EL (cell line): ENCODE results near the gene GPN1.
"Not testable (repeated sequence)": the region's sequence is repeated elsewhere in the genome, so short reads cannot be mapped to it uniquely, and the experiment has no call there.

Experiments
- DNase-seq: peaks from one replicate; pipeline ENCODE4 v3.0.0-alpha.2; 2016

The GPN1 gene

DNA sequence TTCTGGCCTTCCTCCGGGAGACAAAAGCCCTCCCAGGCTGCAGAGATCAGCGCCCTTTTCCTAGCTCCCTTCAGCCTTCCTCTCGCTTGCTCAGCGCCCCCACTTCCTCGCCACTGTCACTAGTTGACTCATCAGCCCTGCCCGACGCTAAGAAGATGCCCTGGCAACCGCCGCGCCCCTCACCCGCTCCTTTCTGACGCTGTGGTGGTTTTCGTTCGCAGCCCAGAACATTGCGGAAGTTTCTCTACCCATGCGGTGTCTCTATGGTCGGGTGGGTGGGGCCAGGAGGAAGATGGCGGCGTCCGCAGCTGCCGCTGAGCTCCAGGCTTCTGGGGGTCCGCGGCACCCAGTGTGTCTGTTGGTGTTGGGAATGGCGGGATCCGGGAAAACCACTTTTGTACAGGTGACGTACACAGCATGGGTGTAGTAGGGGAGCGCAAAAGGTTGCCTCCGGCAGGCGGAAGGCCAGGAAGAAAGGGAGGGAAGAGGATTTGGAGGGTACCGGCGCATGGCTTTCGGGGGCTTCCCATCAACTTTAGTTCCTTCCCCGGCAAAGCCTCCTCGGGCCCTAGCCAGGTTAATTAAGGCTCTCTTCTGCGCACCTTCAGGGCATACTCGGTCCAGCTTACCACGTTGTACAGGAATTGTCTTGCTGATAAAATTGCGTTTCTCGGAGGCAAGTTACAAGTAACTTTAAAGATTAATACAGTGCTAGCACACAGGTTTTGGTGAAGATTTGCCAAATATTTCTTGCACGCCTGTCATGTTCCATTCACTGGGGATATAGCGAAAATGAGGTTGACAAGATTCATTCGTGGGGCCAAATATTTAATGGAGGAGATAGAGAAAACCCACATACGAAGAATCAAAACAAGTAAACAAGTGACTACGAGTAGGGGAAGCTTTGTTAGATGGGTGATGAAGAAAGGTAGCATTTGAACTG lies at the start of gene GPN1, which contains the start of gene CCDC121:
Gene GPN1 (plus strand): TSS at position 284 of the 943 bp plus-strand sequence. CDS start 9 bp downstream, at position 293.
Gene CCDC121 (minus strand): TSS at position 246 of the 943 bp plus-strand sequence. CDS start 1,213 bp downstream, outside the sequence.
- peak; percentile 96 for DNase-seq

DNA sequence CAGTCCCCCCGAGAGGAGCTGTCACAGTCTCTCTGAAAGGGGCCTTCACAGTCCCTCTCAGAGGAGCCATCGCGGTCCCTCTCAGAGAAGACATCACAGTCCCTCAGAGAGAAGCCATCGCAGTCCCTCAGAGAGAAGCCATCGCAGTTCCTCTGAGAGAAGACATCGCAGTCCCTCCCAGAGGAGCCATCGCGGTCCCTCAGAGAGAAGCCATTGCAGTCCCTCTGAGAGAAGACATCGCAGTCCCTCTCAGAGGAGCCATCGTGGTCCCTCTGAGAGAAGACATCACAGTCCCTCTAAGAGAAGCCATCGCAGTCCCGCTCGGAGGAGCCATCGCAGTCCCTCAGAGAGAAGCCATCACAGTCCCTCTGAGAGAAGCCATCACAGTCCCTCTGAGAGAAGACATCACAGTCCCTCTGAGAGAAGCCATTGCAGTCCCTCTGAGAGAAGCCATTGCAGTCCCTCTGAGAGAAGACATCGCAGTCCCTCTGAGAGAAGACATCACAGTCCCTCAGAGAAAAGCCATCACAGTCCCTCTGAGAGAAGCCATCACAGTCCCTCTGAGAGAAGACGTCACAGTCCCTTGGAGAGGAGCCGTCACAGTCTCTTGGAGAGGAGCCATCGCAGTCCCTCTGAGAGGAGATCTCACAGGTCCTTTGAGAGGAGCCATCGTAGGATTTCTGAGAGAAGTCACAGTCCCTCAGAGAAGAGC lies 47.3 kb upstream of the GPN1 start:
- no peak for DNase-seq

DNA sequence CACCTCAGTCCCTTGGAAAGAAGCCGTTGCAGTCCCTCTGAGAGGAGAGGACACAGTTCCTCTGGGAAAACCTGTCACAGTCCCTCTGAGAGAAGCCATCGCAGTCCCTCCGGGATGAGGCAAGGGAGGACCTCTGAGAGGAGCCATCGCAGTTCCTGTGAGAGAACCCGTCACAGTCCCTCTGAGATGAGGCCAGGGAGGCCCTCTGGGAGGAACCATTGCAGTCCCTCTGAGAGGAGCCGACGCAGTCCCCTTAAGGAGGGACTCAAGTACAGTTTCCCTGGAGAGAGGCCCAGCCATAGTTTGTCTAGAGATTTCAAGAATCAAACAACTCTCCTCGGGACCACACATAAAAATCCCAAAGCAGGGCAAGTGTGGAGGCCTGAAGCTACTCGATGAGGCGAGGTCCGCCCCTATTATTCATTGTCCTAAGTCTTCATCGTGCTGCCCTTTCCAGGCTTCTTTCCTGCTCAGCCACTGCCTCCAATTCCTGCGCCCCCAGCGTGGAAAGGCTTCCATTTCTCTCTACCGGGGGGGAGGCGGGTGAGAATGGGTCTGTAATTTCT lies 46.6 kb upstream of the GPN1 start:
- DNase-seq: no peak

DNA sequence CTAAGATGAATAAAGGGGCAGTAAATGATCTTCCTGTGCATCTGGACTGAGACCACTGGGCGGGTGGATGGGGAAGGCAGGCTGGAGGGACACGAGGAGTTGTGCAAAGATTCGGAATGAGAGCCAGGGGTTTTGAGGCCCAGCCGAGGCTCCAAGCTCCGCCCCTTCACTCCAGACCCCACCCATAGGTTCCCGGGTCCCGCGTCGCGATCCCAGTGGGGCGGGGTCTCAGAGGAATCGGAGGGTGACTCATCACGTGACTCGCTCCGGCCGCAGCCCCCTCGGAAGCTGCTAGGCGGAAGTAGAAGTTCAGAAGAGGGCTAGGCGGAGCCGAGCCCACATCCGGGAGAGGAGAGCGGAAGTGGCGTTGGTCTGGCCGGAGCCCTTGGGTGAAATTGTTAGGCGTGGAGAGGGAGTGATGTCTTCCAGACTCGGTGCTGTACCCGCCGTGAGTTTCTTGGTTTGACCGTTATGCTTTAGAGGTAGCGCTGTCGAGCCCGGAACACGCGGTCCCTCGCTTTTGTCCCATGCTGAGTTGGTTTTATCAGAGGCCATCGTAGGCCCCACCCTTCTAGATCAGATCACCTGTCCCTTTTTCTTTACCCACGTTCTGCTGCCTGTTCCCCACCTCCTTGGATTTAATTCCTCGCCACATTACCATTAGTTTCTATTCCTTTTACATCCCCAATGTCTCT lies 46.0 kb upstream of the GPN1 start, which contains the start of gene ZNF512:
Gene ZNF512 (plus strand): TSS at position 348 of the 695 bp plus-strand sequence. CDS start 71 bp downstream, at position 419.
- peak; percentile 96 for DNase-seq

DNA sequence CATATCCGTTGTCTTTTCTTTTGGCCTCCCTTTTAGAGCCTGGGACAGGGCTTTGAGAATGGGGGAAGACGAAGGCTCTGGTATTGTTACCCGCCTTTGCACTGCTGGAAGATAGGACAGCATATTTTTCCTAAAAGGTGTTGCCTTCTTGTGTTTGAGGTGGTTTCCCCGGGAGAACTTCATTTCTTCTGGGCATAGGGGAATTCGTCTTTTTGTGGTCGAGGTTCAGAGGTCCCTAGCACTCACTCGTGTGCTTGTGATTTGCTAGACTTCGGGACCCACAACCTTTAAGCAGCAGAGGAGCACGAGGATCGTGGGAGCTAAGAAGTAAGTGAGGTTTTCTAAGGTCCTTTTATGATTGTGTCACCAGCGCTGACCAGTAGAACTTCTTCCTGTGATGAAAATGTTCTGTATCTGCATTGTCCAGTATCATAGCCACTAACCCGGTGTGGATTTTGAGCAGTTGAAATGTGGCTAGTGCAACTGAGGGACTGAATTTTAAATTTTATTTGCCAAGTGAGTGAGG lies 45.4 kb upstream of the GPN1 start:
- DNase-seq: peak; percentile 19

DNA sequence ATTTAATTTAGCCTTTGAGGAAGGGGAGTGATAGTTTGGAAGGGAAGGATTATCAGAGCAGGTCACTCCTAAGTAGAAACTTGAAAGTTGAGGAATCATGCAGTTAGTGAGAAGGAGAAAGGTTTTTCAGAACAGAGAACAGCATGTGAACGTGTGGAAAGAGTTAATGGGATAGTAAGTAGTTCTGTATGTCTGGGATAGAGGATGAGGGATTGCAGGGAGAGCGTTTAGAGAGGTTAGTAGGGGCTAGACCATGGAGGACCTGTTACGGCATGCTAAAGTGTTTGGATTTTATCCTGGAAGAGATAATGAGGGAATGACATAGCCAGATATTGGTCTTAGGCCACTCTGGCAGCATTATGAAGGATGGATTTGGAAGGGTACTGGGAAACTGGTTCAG lies 44.3 kb upstream of the GPN1 start:
- DNase-seq: no peak

DNA sequence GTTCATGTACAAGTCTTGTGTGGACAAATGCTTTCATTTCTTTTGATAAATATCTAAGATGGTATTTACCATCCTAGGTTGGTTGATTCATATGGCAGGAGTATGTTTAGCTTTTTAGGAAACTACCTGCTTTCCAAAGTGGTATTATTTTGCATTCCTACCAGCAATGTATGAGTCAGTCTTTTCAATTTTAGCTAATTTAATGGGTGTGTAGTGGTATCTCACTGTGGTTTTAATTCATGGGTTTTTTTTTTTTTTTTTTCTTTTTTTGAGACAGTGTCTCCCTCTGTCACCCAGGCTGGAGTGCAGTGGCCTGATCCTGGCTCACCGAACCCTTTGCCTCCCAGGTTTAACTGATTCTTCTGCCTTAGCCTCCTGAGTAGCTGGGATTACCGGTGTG lies 41.8 kb upstream of the GPN1 start:
- no peak for DNase-seq

DNA sequence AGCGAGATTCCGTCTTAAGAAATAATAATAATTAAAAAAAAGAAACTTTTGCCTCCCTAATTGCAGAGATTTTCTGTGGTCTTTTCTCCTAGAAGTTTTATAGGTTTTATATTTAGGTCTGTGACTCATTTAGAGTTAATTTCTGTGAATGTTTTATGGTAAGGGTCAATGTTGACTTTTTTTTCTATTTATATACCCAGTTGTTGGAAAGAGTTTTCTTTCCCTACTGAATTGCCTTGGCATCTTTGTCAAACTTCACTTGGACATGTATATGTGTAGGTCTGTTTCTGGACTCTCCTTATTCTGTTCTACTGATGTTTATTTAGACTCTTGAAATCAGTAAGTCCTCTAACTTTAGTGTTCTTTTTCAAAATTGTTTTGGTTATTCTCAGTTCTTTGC lies 40.5 kb upstream of the GPN1 start:
- DNase-seq: no peak

DNA sequence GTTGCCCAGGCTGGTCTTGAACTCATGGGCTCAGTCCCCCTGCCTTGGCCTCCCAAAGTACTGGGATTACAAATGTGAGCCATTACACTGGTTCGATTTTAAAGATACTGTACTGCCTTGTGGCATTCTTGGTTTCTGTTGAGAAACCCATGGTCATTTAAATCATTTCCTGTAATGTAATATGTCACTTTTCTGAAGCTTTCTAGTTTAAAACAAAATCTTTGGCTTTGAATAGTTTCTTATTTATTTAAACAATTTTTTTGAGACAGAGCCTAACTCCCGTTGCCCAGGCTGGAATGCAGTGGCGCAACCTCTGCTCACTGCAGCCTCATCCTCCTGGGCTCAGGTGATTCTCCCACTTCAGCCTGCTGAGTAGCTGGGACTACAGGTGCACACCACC lies 37.1 kb upstream of the GPN1 start:
- no peak for DNase-seq

DNA sequence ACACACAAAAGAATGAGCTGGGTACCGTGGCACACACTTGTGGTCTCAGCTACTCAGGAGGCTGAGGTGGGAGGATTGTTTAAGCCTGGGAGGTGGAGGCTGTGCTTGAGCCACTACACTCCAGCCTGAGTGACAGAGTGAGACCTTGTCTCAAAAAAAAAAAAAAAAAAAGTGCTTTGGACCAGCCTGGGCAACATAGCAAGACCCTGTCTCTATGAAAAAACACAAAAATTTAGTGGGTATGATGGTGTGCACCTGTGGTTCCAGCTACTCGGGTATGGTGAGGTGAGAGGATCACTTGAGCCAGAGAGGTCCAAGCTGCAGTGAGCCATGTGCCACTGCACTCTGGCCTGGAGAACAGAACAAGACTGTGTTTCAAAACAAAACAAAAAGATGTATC lies 35.6 kb upstream of the GPN1 start:
- no peak for DNase-seq

DNA sequence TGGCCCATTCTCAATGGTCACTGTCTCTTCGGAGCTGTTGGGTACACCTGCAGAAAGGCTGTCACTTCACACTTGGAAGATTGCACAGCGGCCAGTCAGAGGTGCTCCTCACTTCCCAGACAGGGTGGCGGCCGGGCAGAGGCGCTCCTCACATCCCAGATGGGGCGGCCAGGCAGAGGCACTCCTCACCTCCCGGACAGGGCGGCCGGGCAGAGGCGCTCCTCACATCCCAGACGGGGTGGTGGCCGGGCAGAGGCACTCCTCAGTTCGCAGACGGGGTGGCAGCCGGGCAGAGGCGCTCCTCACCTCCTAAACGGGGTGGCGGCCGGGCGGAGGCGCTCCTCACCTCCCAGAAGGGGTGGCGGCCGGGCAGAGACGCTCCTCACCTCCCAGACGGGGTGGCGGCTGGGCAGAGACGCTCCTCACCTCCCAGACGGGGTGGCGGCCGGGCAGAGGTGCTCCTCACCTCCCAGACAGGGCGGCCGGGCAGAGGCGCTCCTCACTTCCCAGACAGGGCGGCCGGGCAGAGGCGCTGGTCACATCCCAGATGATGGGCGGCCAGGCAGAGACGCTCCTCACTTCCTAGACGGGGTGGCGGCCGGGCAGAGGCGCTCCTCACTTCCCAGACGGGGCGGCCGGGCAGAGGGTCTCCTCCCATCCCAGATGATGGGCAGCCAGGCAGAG lies 34.7 kb upstream of the GPN1 start:
- DNase-seq: not testable (repeated sequence)

DNA sequence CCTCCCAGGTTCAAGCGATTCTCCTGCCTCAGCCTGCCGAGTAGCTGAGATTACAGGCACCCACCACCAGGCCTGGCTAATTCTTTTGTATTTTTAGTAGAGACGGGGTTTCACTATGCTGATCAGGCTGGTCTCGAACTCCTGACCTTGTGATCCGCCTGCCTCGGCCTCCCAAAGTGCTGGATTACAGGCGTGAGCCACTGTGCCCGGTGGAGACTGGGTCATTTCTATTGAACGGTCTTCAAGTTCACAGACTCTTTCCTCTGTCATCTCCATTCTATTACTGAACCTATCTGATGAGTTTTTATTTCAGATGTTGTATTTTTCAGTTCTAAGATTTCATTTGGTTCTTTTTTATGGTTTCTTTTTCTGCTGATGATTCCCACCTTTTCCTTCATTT lies 33.4 kb upstream of the GPN1 start:
- DNase-seq: not testable (repeated sequence)

DNA sequence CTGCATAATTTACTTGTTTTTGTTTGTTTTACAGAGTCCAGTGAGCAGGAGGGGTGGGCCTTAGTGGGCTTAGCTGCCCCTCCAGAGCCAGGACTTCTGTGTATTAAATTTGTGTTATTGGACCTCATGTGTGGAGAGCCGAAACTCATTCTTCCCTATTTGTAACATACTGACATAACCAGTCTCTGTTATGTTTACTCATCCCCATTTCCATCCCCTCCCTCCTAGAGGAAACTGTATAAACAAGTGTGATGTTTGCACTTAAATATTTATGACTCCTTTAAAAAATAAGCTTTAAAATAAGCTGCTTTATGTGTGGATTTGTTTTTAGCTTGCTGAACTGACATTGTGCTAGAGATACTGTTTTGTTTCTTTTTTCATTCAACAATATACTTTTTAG lies 32.2 kb upstream of the GPN1 start:
- DNase-seq: no peak

DNA sequence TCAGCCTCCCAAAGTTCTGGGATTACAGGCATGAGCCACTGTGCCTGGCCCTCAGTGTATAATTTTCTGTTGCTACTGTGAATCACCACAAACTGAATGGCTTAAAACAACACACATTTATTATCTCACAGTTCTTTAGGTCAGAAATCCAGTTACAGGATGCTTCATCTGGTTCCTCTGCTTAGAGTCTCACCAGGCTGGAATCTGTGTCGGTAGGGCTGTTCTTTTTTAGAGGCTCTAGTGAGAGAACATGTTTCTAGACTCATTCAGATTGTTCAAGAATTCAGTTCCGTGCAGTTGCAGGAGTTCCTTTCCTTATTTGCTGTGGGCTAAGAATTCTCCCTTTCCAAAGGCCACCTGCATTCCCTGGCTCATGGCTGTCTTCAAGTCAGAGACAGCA lies 22.2 kb upstream of the GPN1 start:
- DNase-seq: peak; percentile 59

DNA sequence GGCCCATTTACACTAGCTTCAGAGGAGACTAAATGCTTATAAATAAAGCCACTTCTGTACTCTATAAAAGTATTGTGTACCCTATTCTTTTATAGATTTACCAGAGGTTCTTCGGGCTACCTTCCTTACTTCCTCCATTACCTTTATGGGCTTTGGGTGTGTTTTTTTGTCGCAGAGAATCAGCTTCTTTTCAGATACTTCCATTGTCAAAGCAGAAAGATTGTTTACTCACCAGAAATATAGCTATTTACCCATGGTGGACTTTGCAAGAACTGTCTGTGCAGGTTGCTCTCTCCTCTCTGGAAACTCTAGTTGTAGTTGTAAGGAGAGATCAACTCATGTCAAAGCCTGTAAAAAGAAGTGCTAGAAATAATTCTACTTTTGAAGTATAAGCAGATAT lies 14.9 kb upstream of the GPN1 start:
- no peak for DNase-seq

DNA sequence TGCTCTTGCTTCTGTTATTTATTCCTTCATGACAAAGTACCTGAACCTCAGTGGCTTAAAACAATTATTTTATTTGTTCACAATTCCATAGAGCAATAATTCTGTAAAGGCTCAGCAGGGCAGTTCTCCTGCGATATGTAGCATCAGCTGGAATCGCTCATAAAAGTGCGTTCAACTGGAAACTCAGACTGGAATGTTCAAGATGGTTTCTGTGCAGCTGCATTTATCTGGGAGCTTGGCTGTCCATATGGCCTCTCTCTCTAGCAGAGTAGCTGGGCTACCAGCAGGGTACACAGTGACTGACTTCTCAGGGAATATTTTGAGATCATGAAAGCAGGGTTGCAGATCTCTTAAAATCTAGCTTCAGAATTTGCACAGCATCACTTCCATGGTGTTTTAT lies 13.5 kb upstream of the GPN1 start:
- no peak for DNase-seq

DNA sequence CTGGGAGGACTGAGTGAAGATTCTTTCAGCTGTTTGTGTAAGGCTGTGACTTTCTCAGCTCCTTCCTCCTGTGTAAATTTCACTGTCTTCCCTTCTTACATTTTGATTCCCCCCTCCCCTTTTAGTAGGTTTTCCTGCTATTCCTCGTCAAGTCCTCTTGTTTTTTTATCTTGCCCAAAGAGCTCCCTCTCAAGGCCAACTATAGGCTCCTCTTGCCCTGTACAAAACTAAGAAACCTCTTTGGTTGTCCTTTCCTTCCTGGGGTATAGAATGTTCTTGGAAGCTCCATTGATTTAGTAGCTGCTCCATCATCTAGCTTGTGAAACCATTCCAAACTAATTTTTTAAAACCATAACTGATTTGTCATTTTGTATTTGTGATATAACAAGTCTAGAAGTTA lies 7.3 kb upstream of the GPN1 start:
- DNase-seq: no peak

DNA sequence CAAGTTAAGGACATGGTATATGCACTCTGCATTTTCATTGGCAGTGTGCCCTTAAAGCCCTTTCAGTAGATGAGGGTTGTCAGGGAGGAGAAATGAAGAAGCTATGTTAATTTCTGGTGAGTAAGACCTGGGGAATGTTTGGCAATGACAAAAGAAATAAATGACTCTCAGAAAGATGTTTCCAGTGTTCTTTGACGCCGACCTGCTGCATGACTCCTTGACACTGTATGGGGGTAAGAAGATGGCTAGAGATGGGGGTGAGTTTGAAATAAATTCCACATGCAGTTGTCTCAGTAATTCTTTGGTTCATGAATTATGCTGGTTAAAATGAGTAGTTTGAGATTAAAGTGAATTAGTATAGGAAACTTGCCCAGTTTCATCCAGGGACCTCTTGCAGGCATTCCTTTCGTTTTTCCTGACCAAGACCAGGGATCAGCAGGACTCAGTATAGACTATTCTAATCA lies 5.9 kb upstream of the GPN1 start:
- DNase-seq: peak; percentile 94

DNA sequence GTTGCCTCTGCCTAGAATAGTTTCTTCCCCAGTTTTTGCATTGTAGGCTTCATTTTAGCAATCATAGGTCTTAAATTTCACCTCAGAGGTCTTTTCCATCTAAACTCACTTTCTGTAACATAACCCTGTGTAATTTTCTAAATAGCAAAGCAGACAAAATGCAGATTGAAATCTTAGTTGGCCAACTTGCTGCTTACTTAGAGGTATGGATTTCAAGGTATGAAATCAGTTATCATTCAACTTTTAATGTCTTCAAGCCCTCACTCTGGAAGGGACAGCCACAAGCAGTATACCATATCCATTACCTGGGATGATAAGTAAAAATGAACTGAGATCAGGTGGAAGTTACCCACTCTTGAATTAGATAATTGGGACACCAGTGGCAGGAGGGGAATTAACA lies 3.9 kb upstream of the GPN1 start:
- DNase-seq: no peak

DNA sequence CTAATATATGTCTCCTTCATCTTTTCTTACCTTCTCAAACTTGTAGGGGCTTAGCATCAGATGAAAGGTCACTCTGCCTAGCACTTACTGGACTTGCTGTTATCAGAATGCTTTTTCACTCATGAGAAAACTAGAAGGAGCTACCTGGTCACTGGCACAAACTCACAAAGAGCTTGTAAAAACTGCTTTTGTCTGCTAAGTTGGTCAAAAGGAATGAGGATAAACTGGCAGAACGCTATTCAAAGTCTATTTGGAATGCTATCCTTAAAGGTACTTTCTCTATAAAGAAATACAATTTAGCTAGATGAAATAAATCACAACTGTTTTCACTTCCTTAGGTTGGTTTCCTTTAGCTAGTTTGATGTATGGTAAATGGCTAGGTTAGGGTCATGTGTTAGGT lies 2.5 kb upstream of the GPN1 start:
- DNase-seq: not testable (repeated sequence)

DNA sequence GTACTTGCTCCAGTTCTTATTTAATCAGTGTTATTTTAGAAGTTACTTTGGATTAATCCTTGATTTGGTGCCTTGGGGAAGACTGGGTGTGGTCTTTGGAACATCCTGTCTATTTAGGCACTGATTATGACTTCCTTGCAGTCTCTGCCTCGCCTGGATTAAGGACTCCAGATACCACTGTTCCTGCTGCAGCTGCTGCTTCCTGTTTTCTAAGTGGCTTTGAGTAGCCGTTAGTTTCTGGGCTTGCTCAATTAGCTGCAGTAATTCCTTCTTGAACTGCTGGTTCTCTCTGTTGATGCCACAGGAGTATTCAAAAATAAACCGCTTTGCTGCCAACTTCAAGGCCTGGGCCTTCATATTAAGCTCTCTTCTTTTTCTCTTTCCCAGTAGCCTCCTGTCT lies 1.9 kb upstream of the GPN1 start:
- DNase-seq: not testable (repeated sequence)
